GM13976 (cell line): ENCODE results near the gene LDLRAD1.

ENCODE experiments used
- DNase-seq: peaks from one replicate; pipeline ENCODE4 v3.0.0; 2012; ENCODE audit warnings: low spot score
- CTCF ChIP-seq: IDR thresholded peaks from 2 replicates; pipeline ENCODE4 v1.5.1; 2012; ENCODE audit warnings: borderline replicate concordance, mild to moderate bottlenecking; ENCODE audit not compliant: insufficient read depth; ENCODE audit errors: extremely low read depth, missing control alignments, control extremely low read depth
- in situ Hi-C: fragments of 300-500 bp; cut with MboI; formaldehyde crosslinking; loops from one replicate; pipeline ENCODE4 v1.12.0; 2022; ENCODE audit warnings: low sequenced_read_pairs, mixed read lengths, inconsistent platforms; ENCODE audit not compliant: unreplicated experiment

The LDLRAD1 gene

GRCh38 chr1:53964109-53964508, 53.9 kb downstream of the LDLRAD1 start:
- no peak for TF ChIP-seq CTCF
- in situ Hi-C loops: no loop called here

GRCh38 chr1:53963460-53963859, 54.5 kb downstream of the LDLRAD1 start:
- in situ Hi-C loops: no loop called here
- no peak for DNase-seq
- no peak for TF ChIP-seq CTCF

More at GRCh38 chr1:53964109-53964508, 53.9 kb downstream of the LDLRAD1 start:
- no peak for DNase-seq

GRCh38 chr1:53962395-53962794, 55.6 kb downstream of the LDLRAD1 start:
- in situ Hi-C loops: no loop called here
- TF ChIP-seq CTCF: no peak
- no peak for DNase-seq

- peak; percentile 57 for DNase-seq
- in situ Hi-C loops: loop anchor here (5.0 kb wide), 1 partner anchor 92 kb away; no protein-coding TSS in a partner anchor
- peak; percentile 27 for TF ChIP-seq CTCF
Observed at GRCh38 chr1:53959664-53960250, 58.2 kb downstream of the LDLRAD1 start.
